HG03045 (cell line): ENCODE data around the gene CEP135.
A peak's percentile ranks its signal among the peaks of the same experiment; 100 is the strongest.
"Not testable (repeated sequence)": the region's sequence is repeated elsewhere in the genome, so short reads cannot be mapped to it uniquely, and the experiment has no call there.

Source experiments
- ATAC-seq: cut with Tn5 transposase; IDR thresholded peaks from one replicate; pipeline ENCODE4 v1.9.1; 2021; ENCODE audit warnings: mild to moderate bottlenecking, moderate library complexity; ENCODE audit not compliant: unreplicated experiment

The CEP135 gene, protein sequence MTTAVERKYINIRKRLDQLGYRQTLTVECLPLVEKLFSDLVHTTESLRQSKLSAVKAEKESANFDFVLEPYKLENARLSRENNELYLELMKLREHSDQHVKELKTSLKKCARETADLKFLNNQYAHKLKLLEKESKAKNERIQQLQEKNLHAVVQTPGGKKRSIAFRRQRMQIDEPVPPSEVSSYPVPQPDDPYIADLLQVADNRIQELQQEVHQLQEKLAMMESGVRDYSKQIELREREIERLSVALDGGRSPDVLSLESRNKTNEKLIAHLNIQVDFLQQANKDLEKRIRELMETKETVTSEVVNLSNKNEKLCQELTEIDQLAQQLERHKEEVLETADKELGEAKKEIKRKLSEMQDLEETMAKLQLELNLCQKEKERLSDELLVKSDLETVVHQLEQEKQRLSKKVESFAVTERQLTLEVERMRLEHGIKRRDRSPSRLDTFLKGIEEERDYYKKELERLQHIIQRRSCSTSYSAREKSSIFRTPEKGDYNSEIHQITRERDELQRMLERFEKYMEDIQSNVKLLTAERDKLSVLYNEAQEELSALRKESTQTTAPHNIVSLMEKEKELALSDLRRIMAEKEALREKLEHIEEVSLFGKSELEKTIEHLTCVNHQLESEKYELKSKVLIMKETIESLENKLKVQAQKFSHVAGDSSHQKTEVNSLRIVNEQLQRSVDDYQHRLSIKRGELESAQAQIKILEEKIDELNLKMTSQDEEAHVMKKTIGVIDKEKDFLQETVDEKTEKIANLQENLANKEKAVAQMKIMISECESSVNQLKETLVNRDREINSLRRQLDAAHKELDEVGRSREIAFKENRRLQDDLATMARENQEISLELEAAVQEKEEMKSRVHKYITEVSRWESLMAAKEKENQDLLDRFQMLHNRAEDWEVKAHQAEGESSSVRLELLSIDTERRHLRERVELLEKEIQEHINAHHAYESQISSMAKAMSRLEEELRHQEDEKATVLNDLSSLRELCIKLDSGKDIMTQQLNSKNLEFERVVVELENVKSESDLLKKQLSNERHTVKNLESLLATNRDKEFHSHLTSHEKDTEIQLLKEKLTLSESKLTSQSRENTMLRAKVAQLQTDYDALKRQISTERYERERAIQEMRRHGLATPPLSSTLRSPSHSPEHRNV

DNA sequence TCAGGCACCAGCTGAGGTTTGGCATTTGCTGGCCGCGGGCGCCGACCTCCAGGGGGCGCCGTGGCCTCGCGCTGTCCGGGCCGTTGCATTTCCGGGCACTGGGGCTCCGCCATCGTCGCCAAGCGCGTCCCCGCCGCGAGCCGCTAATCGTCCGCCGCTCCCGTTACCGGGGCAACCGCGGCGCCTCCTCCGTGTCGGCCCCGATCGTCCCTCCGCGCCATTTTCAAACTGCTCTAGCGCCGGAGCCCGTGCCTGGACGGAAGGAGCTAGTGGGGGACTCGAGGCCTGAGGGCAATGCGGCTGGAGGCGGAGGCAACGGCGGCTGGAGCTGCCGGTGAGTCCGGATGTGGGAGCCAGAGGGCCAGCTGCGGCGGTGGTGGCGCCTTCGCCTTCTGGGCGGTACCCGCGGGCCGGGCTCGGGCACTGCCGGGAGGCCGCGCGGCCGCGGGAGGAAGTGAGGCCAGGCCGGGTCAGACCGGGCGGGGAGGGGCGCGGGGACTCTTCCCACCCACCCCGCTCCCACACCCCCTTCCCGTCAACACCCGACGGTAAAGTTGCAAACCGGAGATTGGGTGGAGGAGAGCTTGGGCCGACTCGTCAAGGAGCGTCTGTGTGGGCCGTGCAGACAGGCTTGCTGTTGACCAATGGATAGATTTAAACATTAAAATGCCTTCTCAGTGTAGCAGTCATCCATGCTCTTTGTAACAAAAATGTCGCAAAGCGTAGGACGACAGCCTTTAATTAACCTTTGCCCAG lies at the start of gene CEP135:
Gene CEP135 (plus strand): TSS at position 220 of the 756 bp plus-strand sequence. CDS start 3,186 bp downstream, outside the sequence.
- ATAC-seq = peak; percentile 76

- ATAC-seq = no peak
These were observed 46.1 kb upstream of the CEP135 start for GRCh38 chr4:55902677-55903076.

DNA sequence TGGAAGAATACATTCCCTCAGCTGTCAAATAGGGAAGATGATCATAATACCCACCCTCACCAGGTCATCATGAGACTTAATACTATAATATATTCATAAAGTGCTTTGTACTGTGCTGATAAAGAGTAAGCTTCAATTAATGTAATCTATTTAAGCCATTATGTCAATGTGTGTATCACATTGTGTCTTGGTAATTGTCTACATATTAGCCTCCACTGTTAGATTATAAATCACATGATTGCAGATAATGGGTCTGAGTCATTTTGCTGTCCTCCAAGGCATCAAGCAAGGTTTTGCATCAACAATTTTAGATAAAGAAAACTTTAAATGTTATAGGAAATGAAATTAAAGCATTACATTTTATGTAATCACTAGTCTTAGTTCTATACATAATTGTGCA lies 45.2 kb upstream of the CEP135 start:
- ATAC-seq = no peak

- no peak for ATAC-seq
These were observed 44.2 kb upstream of the CEP135 start for GRCh38 chr4:55904576-55904975.

- ATAC-seq = no peak
These were observed 42.4 kb upstream of the CEP135 start for GRCh38 chr4:55906323-55906722.

DNA sequence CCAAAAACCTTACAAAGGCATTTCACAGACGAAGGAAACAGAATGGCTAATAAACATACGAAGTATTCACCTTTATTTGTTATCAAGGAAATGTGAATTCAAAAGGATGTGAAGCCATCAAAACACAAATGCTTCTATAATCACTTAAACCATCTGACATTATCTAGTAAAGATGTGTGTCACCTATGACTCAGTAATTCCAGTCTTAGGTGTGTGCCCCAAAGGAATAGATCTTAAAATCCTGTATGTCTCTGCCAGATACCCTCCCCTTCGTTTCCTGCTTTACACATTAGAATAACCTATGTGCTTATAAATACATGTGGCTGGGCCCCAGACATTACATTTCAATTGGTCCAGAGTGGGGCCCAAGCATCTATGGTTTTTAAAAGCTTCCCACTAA lies 41.8 kb upstream of the CEP135 start:
- no peak for ATAC-seq

DNA sequence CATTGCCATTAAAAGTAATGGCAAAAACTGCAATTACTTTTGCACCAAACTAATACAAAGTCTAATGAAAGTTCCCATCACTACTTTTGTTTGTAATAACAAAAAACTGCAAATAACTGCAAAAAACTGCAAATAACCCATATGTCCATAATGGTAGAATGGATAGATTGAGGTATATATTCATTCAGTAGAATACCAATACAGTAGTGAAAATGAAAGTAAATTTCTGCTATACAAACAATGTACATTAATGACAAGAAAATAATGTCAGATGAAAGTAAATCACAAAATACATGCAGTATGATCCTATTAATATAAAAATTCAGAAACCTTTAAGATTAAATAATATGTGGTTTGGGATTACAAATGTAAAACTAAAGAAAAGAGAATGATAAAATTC lies 41.3 kb upstream of the CEP135 start:
- no peak for ATAC-seq

DNA sequence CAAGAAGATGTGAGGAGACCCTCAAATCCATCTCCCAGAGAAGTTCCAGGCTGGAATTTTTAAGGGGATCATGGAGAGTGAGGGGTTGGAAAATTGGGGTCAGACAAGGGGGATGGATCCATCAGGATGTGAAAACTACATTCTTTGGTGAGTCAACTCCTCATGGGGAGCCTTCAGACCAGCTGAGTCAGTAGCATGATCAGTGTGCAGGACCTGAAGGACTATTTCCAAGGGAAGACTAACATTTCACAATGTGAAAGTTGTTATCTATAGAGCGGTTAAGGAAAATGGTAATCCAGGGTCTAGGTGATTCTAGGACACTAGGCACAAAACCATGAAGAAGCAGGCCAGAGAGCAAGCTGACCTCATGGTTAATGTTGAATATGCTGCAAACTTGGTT lies 38.6 kb upstream of the CEP135 start:
- no peak for ATAC-seq

DNA sequence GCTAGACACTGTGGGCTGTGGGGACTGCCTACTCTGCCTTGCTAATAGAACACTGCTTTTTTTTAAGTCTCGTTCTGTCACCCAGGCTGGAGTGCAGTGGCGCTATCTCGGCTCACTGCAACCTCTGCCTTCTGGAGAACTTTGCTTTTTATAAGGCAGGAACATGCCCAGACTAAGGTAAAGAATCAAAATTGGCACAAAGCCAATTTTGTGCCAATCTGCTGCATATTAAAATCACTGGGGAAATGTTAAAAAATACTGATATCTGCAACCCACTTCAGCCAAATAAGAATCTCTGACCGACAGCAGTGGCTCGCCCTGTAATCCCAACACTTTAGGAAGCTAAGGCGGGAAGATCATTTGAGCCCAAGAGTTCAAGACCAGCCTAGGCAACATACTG lies 36.5 kb upstream of the CEP135 start:
- no peak for ATAC-seq

GRCh38 chr4:55920571-55920970 lies 28.2 kb upstream of the CEP135 start:
- ATAC-seq = no peak

DNA sequence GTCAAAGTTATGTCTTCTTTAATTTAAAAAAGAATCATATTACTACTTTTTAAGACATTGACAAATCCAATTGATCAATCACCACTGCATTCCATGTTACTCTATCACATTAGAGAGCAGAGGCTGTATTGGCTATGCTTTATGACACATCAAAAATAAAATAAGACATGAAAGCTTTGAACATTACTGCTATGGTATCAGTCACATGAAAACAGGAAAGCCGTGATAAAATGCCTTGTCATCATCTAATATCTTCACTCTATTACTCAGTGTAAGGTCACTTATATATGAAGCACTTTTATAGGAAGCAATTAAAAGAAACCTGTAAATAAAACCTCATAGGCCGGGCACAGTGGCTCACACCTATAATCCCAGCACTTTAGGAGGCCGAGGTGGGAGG lies 27.7 kb upstream of the CEP135 start:
- no peak for ATAC-seq

- ATAC-seq = no peak
These were observed 23.5 kb upstream of the CEP135 start for GRCh38 chr4:55925241-55925640.

DNA sequence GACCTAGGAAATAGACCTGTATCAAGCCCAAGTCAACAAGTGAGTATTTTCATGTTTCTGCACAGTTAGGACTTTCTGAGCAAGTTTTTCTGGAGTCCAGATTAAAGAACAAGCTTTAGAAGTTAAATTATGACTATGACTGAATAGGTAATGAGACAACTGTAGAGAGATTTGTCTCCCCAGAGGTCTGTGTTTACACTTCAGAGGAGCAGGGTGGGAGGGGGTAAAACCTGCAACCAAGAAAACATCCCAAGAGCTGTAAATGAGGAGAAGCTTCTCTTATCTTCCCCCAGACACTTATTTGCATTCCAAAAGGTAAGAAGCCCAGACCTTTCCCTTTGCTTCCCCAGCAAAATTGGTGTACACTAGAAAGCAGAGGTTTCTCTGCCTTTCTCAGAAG lies 22.1 kb upstream of the CEP135 start:
- ATAC-seq = no peak

GRCh38 chr4:55927803-55928437 lies 20.8 kb upstream of the CEP135 start:
- ATAC-seq = no peak

DNA sequence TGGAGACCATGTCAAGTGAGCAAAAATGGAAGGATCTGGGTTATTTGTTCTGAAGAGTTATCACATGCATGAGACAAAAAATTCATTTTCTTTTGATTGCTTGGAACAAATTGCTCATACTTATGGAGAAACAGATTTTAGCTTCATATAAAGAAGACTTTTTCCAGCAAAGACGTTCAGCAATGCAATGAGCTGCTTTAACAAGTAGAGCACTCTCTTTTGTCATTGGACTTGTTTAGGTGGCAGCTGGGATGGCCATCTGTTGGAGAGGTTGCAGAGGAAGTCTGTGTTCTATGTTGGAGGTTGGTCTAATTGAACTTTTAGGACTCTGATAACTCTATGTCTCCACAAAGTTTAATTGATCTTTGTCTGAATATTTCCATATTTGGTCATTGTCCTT lies 19.9 kb upstream of the CEP135 start:
- no peak for ATAC-seq

GRCh38 chr4:55931043-55931442 lies 17.7 kb upstream of the CEP135 start:
- no peak for ATAC-seq

DNA sequence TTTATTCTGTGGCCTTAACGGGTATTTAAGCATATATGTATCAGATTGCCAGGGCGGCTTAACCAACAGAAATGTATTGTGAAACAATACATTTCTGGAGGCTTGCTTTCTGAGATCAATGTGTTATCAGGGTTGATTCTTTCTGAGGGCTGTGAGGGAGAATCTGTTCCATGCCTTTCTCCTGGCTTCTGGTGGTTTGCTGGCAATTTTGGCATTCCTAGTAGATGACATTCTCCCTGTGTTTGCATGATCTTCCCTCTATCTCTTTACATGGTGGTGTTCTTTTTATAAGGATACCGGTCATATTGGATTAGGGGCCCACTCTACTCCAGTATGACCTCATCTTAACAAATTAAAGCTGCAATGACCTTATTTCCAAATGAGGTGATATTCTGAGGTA lies 16.9 kb upstream of the CEP135 start:
- ATAC-seq = no peak

DNA sequence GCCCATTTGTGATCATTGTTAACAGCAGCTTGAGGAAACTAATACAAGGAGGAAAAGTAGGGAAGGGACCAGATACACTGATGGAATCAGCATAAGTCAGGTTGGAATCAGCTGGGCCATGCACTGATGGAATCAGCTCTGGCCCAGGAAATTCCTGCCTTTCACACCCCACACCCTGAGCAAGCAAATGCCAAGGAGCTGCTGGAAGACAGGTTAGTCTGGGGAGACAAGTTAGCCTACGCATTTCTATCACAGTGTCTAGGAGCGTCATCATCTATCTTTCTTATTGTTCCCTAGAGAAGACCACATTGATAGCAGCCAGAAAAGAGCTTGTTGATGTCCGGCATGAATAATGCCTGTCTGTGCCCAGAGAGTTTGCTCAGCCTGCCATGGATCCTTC lies 16.2 kb upstream of the CEP135 start:
- ATAC-seq = no peak

GRCh38 chr4:55933611-55934010 lies 15.1 kb upstream of the CEP135 start:
- ATAC-seq = no peak

DNA sequence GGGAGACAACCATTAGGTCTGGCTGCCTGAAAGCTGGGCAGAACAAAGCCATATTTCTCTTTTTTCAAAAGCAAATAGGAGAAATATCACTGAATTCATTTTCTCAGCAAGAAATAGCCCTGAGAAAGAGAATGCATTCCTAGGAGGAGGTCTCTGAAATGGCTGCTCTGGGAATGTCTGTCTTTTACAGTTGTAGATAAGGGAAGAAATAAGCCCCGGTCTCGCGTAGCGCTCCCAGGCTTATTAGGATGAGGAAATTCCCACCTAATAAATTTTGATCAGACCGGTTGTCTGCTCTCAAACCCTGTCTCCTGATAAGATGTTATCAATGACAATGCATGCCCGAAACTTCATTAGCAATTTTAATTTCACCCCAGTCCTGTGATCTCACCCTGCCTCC lies 12.8 kb upstream of the CEP135 start:
- not testable (repeated sequence) for ATAC-seq
